OCI-LY3 (cell line): ENCODE results near the gene DMRT2.

Source experiments
- H2AFZ ChIP-seq: fragments of 200-600, 300-600 bp; shearing (Covaris generic); 2 replicates; pipeline ENCODE4 v1.6.0; 2014; ENCODE audit warnings: antibody characterized with exemption, low read depth, low read length
- H3K27ac ChIP-seq: fragments of 200-600, 300-600 bp; sonication (generic); 2 replicates; pipeline ENCODE4 v1.5.1; 2014; ENCODE audit warnings: mild to moderate bottlenecking, low read length, moderate library complexity, mixed read lengths
- H3K27me3 ChIP-seq: fragments of 200-600, 300-600 bp; sonication (generic); 2 replicates; pipeline ENCODE4 v1.6.1; 2014; ENCODE audit warnings: low read depth, low read length, mixed read lengths
- H3K36me3 ChIP-seq: fragments of 200-600, 300-600 bp; sonication (generic); replicated peaks from 2 replicates; pipeline ENCODE3; 2014; ENCODE audit warnings: low read depth, low read length, mixed read lengths
- H3K4me1 ChIP-seq: fragments of 300-600, 200-600 bp; sonication (generic); 2 replicates; pipeline ENCODE4 v1.6.1; 2014; ENCODE audit warnings: low read length, mixed read lengths
- H3K4me2 ChIP-seq: fragments of 200-600, 300-600 bp; sonication (generic); 2 replicates; pipeline ENCODE4 v1.6.1; 2014; ENCODE audit warnings: low read length, mixed read lengths
- H3K4me3 ChIP-seq: fragments of 300-600, 200-600 bp; sonication (generic); 2 replicates; pipeline ENCODE4 v1.5.1; 2014; ENCODE audit warnings: antibody characterized with exemption, mild to moderate bottlenecking, low read length, moderate library complexity
- H3K79me2 ChIP-seq: fragments of 300-600, 200-600 bp; shearing (Covaris generic); 2 replicates; pipeline ENCODE4 v1.6.1; 2014; ENCODE audit warnings: mild to moderate bottlenecking, low read length, mixed read lengths
- H3K9ac ChIP-seq: fragments of 300-600, 200-600 bp; shearing (Covaris generic); 2 replicates; pipeline ENCODE4 v1.6.0; 2014; ENCODE audit warnings: mild to moderate bottlenecking, low read length, moderate library complexity
- H3K9me3 ChIP-seq: fragments of 200-600, 300-600 bp; shearing (Covaris generic); 2 replicates; pipeline ENCODE4 v1.6.1; 2014; ENCODE audit warnings: low read length, mixed read lengths; ENCODE audit not compliant: insufficient read depth
- H4K20me1 ChIP-seq: fragments of 200-600, 300-600 bp; sonication (generic); 2 replicates; pipeline ENCODE4 v1.6.1; 2016; ENCODE audit warnings: low read length, mixed read lengths; ENCODE audit not compliant: insufficient read depth
- CTCF ChIP-seq: fragments of 200-600, 300-600 bp; sonication (generic); IDR thresholded peaks from 2 replicates; pipeline ENCODE4 v1.5.1; 2014; ENCODE audit warnings: antibody characterized with exemption, low read length, low read depth
- EZH2phosphoT487 ChIP-seq: fragments of 200-600 bp; shearing (Covaris generic); IDR thresholded peaks from 2 replicates; pipeline ENCODE4 v1.6.1; 2018; ENCODE audit warnings: antibody characterized with exemption, mixed run types, low read depth

Gene DMRT2

GRCh38 chr9:1086517-1086916, 36.4 kb downstream of the DMRT2 start:
- Histone ChIP-seq H3K36me3 (no peaks in the 10 kb centered on the region), H3K9me3 (no peaks in the 10 kb centered on the region), H3K4me1 (peaks cover 6% of the 10 kb centered on the region), H3K27me3 (peaks cover 28% of the 10 kb centered on the region), H2AFZ (no peak overlapping the region), H3K9ac (no peak overlapping the region), H3K79me2 (no peaks in the 10 kb centered on the region), H3K27ac (no peak overlapping the region), H3K4me2 (no peak overlapping the region), H3K4me3 (no peak overlapping the region), H4K20me1 (no peaks in the 10 kb centered on the region)
- no peak for TF ChIP-seq EZH2phosphoT487
- TF ChIP-seq CTCF = no peak

- Histone ChIP-seq H4K20me1 (no peaks in the 10 kb centered on the region), H3K4me2 (no peak overlapping the region), H3K79me2 (no peaks in the 10 kb centered on the region), H2AFZ (no peak overlapping the region), H3K27me3 (peaks cover 24% of the 10 kb centered on the region), H3K4me1 (peaks cover 6% of the 10 kb centered on the region), H3K4me3 (no peak overlapping the region), H3K27ac (no peak overlapping the region), H3K36me3 (no peaks in the 10 kb centered on the region), H3K9ac (no peak overlapping the region), H3K9me3 (no peaks in the 10 kb centered on the region)
- TF ChIP-seq EZH2phosphoT487 (no peak), CTCF (no peak)
These were observed 37.1 kb downstream of the DMRT2 start for GRCh38 chr9:1087120-1087881.

DNA sequence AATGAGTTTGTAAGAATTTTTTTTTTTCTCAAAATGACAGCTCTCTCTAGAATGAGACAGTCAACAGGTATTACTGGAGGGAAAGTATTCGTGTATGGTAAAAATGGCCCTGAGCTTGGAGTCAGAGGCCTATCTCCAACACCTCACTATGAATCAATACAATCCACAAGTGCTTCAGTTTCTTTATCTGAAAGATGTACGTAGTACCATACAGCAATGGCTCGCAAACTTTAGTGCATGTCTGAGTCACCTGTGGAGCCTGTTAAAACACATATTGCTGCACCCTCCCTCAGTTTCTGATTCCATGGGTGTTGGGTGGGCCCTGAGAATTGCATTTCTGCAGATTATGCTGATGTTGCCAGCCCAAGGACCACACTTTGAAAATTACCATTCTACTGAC, 44.6 kb downstream of the DMRT2 start:
- Histone ChIP-seq H3K4me2 (no peak overlapping the region), H3K9ac (no peak overlapping the region), H2AFZ (no peak overlapping the region), H3K9me3 (no peaks in the 10 kb centered on the region), H3K4me1 (no peaks in the 10 kb centered on the region), H3K4me3 (no peak overlapping the region), H3K79me2 (no peaks in the 10 kb centered on the region), H3K27me3 (peaks cover 7% of the 10 kb centered on the region; the same call in 1 of the 2 replicates), H4K20me1 (no peaks in the 10 kb centered on the region), H3K36me3 (no peaks in the 10 kb centered on the region), H3K27ac (no peak overlapping the region)
- no peak for TF ChIP-seq EZH2phosphoT487
- TF ChIP-seq CTCF = no peak

GRCh38 chr9:1096155-1096964, 46.2 kb downstream of the DMRT2 start:
- Histone ChIP-seq H3K4me3 (no peak overlapping the region), H3K79me2 (no peaks in the 10 kb centered on the region), H3K4me1 (peaks cover 4% of the 10 kb centered on the region), H3K9me3 (no peaks in the 10 kb centered on the region), H3K9ac (no peak overlapping the region), H4K20me1 (no peaks in the 10 kb centered on the region), H2AFZ (no peak overlapping the region), H3K27ac (no peak overlapping the region), H3K4me2 (no peak overlapping the region), H3K36me3 (no peaks in the 10 kb centered on the region), H3K27me3 (peaks cover 3% of the 10 kb centered on the region; the same call in 1 of the 2 replicates)
- no peak for TF ChIP-seq CTCF
- no peak for TF ChIP-seq EZH2phosphoT487
